Keratinocyte (primary cell): ENCODE measurements around the gene TPMT. TPM values are rescaled to one million over a fixed set of nuclear protein-coding genes. Genes with fewer than 3 reads are reported as not detected.

ENCODE experiments used
- DNase-seq: peaks from one replicate; pipeline ENCODE4 v3.0.0-alpha.2; 2011; ENCODE audit warnings: low read depth, missing footprints, low spot score
- FAIRE-seq: peaks from 2 replicates; lab custom pipeline; 2011; peaks lifted over from hg19 to GRCh38; lab: Jason Lieb, UNC
- H2AFZ ChIP-seq: 2 replicates; pipeline ENCODE4 v1.6.0; 2012; ENCODE audit warnings: low read length, control low read depth, inconsistent platforms; ENCODE audit not compliant: control insufficient read depth
- H3K27ac ChIP-seq: 2 replicates; pipeline ENCODE4 v1.5.1; 2011; ENCODE audit warnings: low read length; ENCODE audit not compliant: control insufficient read depth, insufficient read depth
- H3K27me3 ChIP-seq: 3 replicates; pipeline ENCODE4 v1.6.0; 2011; ENCODE audit warnings: low read length; ENCODE audit not compliant: control insufficient read depth, insufficient read depth; ENCODE audit errors: extremely low read depth
- H3K36me3 ChIP-seq, 2 experiments: 2 replicates in 1 of 2; 3 replicates in 1 of 2; pipeline ENCODE4 v1.5.1; 2011; ENCODE audit warnings: low read length in 2 of 2, mild to moderate bottlenecking in 1 of 2; ENCODE audit not compliant: control insufficient read depth in 2 of 2, insufficient read depth in 2 of 2; ENCODE audit errors: extremely low read depth in 1 of 2
- H3K4me1 ChIP-seq: 3 replicates; pipeline ENCODE4 v1.5.1; 2011; ENCODE audit warnings: low read length; ENCODE audit not compliant: control insufficient read depth, insufficient read depth; ENCODE audit errors: extremely low read depth
- H3K4me2 ChIP-seq: 3 replicates; pipeline ENCODE4 v1.6.0; 2011; ENCODE audit warnings: low read depth, low read length; ENCODE audit not compliant: control insufficient read depth, insufficient read depth; ENCODE audit errors: extremely low read depth
- H3K4me3 ChIP-seq, 3 experiments: fragments of 200-600 bp in 1 of 3; sonication (generic) in 1 of 3; 2 replicates in 2 of 3; 3 replicates in 1 of 3; pipeline ENCODE4 v1.5.1; 2011 to 2016; ENCODE audit warnings: low read length in 3 of 3, mild to moderate bottlenecking in 3 of 3, control low read depth in 2 of 3, inconsistent platforms in 1 of 3, low read depth in 1 of 3, mixed read lengths in 1 of 3, mixed run types in 1 of 3, moderate library complexity in 1 of 3; ENCODE audit not compliant: control insufficient read depth in 2 of 3, insufficient read depth in 2 of 3; ENCODE audit errors: extremely low read depth in 1 of 3
- H3K79me2 ChIP-seq: 2 replicates; pipeline ENCODE4 v1.6.0; 2012; ENCODE audit warnings: low read length; ENCODE audit not compliant: control insufficient read depth, insufficient read depth
- H3K9ac ChIP-seq: 3 replicates; pipeline ENCODE4 v1.6.0; 2011; ENCODE audit warnings: low read length; ENCODE audit not compliant: control insufficient read depth, insufficient read depth; ENCODE audit errors: extremely low read depth
- H3K9me1 ChIP-seq: 3 replicates; pipeline ENCODE4 v1.6.0; 2011; ENCODE audit warnings: low read length; ENCODE audit not compliant: control insufficient read depth, insufficient read depth; ENCODE audit errors: extremely low read depth
- H3K9me3 ChIP-seq: 2 replicates; pipeline ENCODE4 v1.5.1; 2012; ENCODE audit warnings: low read depth, low read length; ENCODE audit not compliant: control insufficient read depth
- H4K20me1 ChIP-seq: 3 replicates; pipeline ENCODE4 v1.6.0; 2011; ENCODE audit warnings: low read length; ENCODE audit not compliant: control insufficient read depth, insufficient read depth; ENCODE audit errors: extremely low read depth
- CTCF ChIP-seq, 3 experiments: IDR thresholded peaks in 1 of 3; conservative IDR thresholded peaks in 1 of 3; optimal IDR thresholded peaks in 1 of 3; 2 replicates in 2 of 3; 3 replicates in 1 of 3; pipeline versions ENCODE3 to v1.5.1; 2011; ENCODE audit warnings: low read length in 3 of 3, mild to moderate bottlenecking in 3 of 3, moderate library complexity in 2 of 3, control low read depth in 1 of 3, inconsistent platforms in 1 of 3; ENCODE audit not compliant: insufficient read depth in 2 of 3; ENCODE audit errors: extremely low read depth in 1 of 3
- EZH2 ChIP-seq: IDR thresholded peaks from one replicate; pipeline ENCODE4 v1.6.1; 2012; ENCODE audit warnings: inconsistent platforms, mild to moderate bottlenecking, low read length, moderate library complexity
- dilution Hi-C: fragments of 300-500 bp; cut with MboI; formaldehyde crosslinking; loops from one replicate; pipeline ENCODE4 v1.7.0; 2020; ENCODE audit warnings: low sequenced_read_pairs; ENCODE audit not compliant: extremely low pct_ligation_motif_present
- polyA plus RNA-seq, 5 experiments: library from polyadenylated mRNA; depleted of rRNA in 3 of 5; stranded (reverse) in 3 of 5; stranded (forward) in 1 of 5; unstranded in 1 of 5; fragments of >200 nt; gene quantifications; 1 replicate in 1 of 5; 2 replicates in 3 of 5; 3 replicates in 1 of 5; pipeline versions ENCODE4 v1.2.1 to v1.2.3, GENCODE V29; 2011 to 2012; ENCODE audit warnings: missing spikeins in 2 of 5, low read depth in 1 of 5, low replicate concordance in 1 of 5

The TPMT gene
- polyA plus RNA-seq, 1 donor (not counting 4 experiments of a cell fraction or from before 2014, with no cell fraction given), result 38.6 TPM

DNA sequence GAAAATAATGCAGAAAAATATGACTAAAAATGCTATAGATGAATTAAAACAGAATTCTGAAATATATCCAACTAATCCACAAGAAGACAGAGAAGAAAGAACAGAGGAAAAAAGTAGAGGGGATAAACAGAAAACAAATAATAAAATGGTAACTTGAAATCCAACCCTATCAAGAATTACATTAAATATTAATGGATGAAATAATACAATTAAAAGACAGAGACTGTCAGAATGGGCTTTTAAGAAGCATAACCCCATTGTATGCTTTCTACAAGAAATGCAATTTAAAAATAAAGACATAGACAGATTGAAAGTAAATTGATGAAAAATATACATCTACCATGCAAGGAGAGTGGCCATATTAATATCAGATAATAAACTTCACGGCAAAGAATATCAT, 47.8 kb downstream of the TPMT start:
- H3K4me1 ChIP-seq, result no peaks in the 10 kb centered on the region
- no peak overlapping the region for H3K27ac ChIP-seq
- H4K20me1 ChIP-seq, result no peaks in the 10 kb centered on the region
- H3K9ac ChIP-seq, result no peak overlapping the region
- no peak overlapping the region for H3K4me2 ChIP-seq
- H3K4me3 ChIP-seq, result no peak overlapping the region
- H3K9me3 ChIP-seq, result no peaks in the 10 kb centered on the region
- TF ChIP-seq EZH2, result no peak
- no peaks in the 10 kb centered on the region for H3K9me1 ChIP-seq
- H2AFZ ChIP-seq, result no peak overlapping the region
- no peaks in the 10 kb centered on the region for H3K27me3 ChIP-seq
- no peaks in the 10 kb centered on the region for H3K79me2 ChIP-seq
- dilution Hi-C loops, result no loop called here
- DNase-seq, result no peak
- H3K36me3 ChIP-seq, result no peaks in the 10 kb centered on the region
- FAIRE-seq, result no peak

DNA sequence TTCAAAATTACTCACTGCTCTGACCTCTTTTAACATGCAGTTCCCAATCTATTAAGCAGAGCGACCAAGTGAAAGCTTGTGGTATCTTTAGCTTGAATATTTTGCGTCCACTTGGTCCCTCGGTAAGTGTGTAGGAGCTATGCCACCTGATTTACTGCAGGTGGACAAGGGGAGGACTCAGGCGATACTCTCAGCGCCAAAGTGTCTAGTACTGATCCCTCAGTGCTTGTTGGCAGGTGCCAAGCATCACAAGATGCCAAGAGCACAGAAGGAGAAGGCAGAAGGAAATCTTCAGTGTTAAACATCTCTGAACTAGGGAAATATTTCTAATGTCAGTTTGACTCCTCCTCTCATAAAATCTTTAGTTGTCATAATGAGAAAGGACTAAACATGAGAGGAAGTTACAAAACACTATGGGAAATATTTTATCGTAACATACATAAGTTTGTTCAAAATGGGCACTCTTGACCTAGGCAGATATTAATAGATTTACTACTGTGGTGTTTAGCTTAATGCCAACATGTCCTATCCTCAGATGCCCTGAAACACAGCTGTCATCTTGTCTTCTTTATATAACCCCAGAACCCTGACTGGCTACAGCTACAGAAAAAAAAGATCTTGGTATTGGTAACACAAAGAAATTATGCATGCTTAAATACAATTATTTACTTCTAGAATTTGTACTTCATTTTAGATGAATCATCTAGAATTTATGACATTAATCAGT, 51.9 kb downstream of the TPMT start:
- Histone ChIP-seq H3K36me3 (no peaks in the 10 kb centered on the region), H3K27me3 (no peaks in the 10 kb centered on the region), H3K9me1 (no peaks in the 10 kb centered on the region), H3K9ac (no peak overlapping the region), H3K4me1 (no peaks in the 10 kb centered on the region), H3K27ac (no peak overlapping the region), H4K20me1 (no peaks in the 10 kb centered on the region), H2AFZ (peak overlapping the region; percentile 16), H3K4me3 (no peak overlapping the region), H3K4me2 (no peak overlapping the region), H3K9me3 (no peaks in the 10 kb centered on the region), H3K79me2 (no peaks in the 10 kb centered on the region)
- no peak for TF ChIP-seq EZH2
- no peak for TF ChIP-seq CTCF (optimal IDR thresholded peaks at IDR 0.05 in 1 of 3, IDR thresholded peaks at IDR 0.05 in 1 of 3, conservative IDR thresholded peaks at IDR 0.05 in 1 of 3; ENCODE audit: extremely low read depth in 1 of 3, insufficient read depth in 2 of 3, low read length in 3 of 3)
- FAIRE-seq (no peak), DNase-seq (no peak)
- dilution Hi-C loops, result no loop called here

DNA sequence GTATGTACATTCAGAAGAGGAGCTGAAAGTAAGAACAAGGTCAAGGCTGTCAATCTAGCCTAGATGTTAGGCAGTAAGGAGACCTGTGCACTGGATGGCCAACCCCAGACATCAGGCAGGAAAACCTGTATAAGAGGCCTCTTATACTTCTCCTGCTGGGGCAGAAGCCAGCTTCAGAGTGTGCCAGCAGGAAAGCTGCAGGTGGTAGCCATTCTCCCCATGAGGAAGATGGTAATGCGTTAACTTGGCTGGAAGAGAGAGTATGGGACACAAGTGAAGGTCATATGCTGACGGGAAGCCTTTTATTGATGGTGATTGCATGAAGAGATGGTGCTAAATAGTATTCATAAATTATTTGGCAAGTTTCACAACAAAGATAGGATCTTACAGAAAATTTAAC, 53.0 kb downstream of the TPMT start:
- Histone ChIP-seq H3K9me3 (no peaks in the 10 kb centered on the region), H3K4me1 (no peaks in the 10 kb centered on the region), H3K9me1 (no peaks in the 10 kb centered on the region), H3K79me2 (no peaks in the 10 kb centered on the region), H3K27ac (no peak overlapping the region), H3K4me3 (no peak overlapping the region), H3K27me3 (no peaks in the 10 kb centered on the region), H3K4me2 (no peak overlapping the region), H3K9ac (no peak overlapping the region), H4K20me1 (no peaks in the 10 kb centered on the region), H2AFZ (no peak overlapping the region), H3K36me3 (no peaks in the 10 kb centered on the region)
- no peak for FAIRE-seq
- no peak for DNase-seq
- dilution Hi-C loops, result no loop called here
- TF ChIP-seq CTCF (optimal IDR thresholded peaks at IDR 0.05 in 1 of 3, IDR thresholded peaks at IDR 0.05 in 1 of 3, conservative IDR thresholded peaks at IDR 0.05 in 1 of 3; ENCODE audit: extremely low read depth in 1 of 3, insufficient read depth in 2 of 3, low read length in 3 of 3), result no peak
- TF ChIP-seq EZH2, result no peak
